KMS-11 (cell line): ENCODE measurements around the gene ZFYVE9.
"Not testable (repeated sequence)": the region's sequence is repeated elsewhere in the genome, so short reads cannot be mapped to it uniquely, and the experiment has no call there.

Source experiments
- H2AFZ ChIP-seq: fragments of 200-600 bp; sonication (generic); 2 replicates; pipeline ENCODE4 v1.6.1; 2016; ENCODE audit warnings: antibody characterized with exemption, mixed run types, low read depth
- H3K27ac ChIP-seq: fragments of 200-600 bp; sonication (generic); 2 replicates; pipeline ENCODE4 v1.6.1; 2016; ENCODE audit warnings: mild to moderate bottlenecking, mixed run types
- H3K27me3 ChIP-seq: fragments of 200-600 bp; sonication (generic); 2 replicates; pipeline ENCODE4 v1.6.1; 2017; ENCODE audit warnings: mild to moderate bottlenecking, low read depth, mixed run types, moderate library complexity; ENCODE audit not compliant: insufficient read depth
- H3K36me3 ChIP-seq: fragments of 200-600 bp; sonication (generic); 2 replicates; pipeline ENCODE4 v1.6.1; 2017; ENCODE audit warnings: mild to moderate bottlenecking, mixed run types; ENCODE audit not compliant: insufficient read depth
- H3K4me1 ChIP-seq: fragments of 200-600 bp; sonication (generic); 2 replicates; pipeline ENCODE4 v1.6.1; 2016; ENCODE audit warnings: mild to moderate bottlenecking, low read depth, mixed run types; ENCODE audit not compliant: poor library complexity, severe bottlenecking
- H3K4me2 ChIP-seq: fragments of 200-600 bp; sonication (generic); 2 replicates; pipeline ENCODE4 v1.7.0; 2016; ENCODE audit warnings: mild to moderate bottlenecking, mixed run types
- H3K4me3 ChIP-seq: fragments of 200-600 bp; sonication (generic); IDR thresholded peaks from 2 replicates; pipeline ENCODE4 v1.6.1; 2017; ENCODE audit warnings: low read depth, low read length, mixed read lengths; ENCODE audit not compliant: insufficient read depth
- H3K79me2 ChIP-seq: fragments of 200-600 bp; sonication (generic); 2 replicates; pipeline ENCODE4 v1.6.1; 2016; ENCODE audit warnings: low read depth, mixed run types; ENCODE audit not compliant: insufficient read depth
- H3K9ac ChIP-seq: fragments of 200-600 bp; sonication (generic); 2 replicates; pipeline ENCODE4 v1.6.1; 2016; ENCODE audit warnings: mild to moderate bottlenecking, mixed run types
- H4K20me1 ChIP-seq: fragments of 200-600 bp; sonication (generic); 2 replicates; pipeline ENCODE4 v1.6.1; 2016; ENCODE audit warnings: mild to moderate bottlenecking, mixed run types; ENCODE audit not compliant: insufficient read depth
- CTCF ChIP-seq: fragments of 200-600 bp; sonication (generic); conservative IDR thresholded peaks from 2 replicates; pipeline ENCODE4 v1.6.1; 2017; ENCODE audit warnings: low read depth, mild to moderate bottlenecking, antibody characterized with exemption, low read length, moderate library complexity, mixed read lengths

ZFYVE9 gene, protein sequence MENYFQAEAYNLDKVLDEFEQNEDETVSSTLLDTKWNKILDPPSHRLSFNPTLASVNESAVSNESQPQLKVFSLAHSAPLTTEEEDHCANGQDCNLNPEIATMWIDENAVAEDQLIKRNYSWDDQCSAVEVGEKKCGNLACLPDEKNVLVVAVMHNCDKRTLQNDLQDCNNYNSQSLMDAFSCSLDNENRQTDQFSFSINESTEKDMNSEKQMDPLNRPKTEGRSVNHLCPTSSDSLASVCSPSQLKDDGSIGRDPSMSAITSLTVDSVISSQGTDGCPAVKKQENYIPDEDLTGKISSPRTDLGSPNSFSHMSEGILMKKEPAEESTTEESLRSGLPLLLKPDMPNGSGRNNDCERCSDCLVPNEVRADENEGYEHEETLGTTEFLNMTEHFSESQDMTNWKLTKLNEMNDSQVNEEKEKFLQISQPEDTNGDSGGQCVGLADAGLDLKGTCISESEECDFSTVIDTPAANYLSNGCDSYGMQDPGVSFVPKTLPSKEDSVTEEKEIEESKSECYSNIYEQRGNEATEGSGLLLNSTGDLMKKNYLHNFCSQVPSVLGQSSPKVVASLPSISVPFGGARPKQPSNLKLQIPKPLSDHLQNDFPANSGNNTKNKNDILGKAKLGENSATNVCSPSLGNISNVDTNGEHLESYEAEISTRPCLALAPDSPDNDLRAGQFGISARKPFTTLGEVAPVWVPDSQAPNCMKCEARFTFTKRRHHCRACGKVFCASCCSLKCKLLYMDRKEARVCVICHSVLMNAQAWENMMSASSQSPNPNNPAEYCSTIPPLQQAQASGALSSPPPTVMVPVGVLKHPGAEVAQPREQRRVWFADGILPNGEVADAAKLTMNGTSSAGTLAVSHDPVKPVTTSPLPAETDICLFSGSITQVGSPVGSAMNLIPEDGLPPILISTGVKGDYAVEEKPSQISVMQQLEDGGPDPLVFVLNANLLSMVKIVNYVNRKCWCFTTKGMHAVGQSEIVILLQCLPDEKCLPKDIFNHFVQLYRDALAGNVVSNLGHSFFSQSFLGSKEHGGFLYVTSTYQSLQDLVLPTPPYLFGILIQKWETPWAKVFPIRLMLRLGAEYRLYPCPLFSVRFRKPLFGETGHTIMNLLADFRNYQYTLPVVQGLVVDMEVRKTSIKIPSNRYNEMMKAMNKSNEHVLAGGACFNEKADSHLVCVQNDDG (N-terminal part only)

GRCh38 chr1:52141513-52142219 lies at the start of gene ZFYVE9:
ZFYVE9 (plus strand) TSS chr1:52142089; CDS start chr1:52233207, 91,118 bp downstream.
- Histone ChIP-seq H4K20me1 (no peaks in the 10 kb centered on the region), H3K4me3 (peak within 1 kb of the TSS; percentile 95), H3K27ac (peak within 1 kb of the TSS; percentile 78), H2AFZ (peak within 1 kb of the TSS; percentile 84), H3K36me3 (no peaks in the 10 kb centered on the region), H3K9ac (peak within 1 kb of the TSS; percentile 94), H3K27me3 (no peaks in the 10 kb centered on the region), H3K4me2 (peak within 1 kb of the TSS; percentile 89), H3K4me1 (peaks cover 26% of the 10 kb centered on the region), H3K79me2 (peaks cover 19% of the 10 kb centered on the region; the same call in 1 of the 2 replicates)
- TF ChIP-seq CTCF, result peak; percentile 61

DNA sequence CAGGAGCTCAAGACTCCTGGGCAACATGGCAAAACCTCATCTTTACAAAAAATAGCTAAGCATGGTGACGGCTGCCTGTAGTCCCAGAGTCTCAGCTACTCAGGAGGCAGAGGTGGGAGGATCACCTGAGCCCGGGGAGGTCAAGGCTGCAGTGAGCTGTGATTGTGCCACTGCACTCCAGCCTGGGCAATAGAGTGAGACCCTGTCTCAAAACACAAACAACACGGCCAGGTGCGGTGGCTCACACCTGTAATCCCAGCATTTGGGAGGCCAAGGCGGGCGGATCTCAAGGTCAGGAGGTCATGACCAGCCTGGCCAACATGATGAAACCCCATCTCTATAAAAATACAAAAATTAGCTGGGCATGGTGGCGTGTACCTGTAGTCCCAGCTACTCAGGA lies 47.6 kb upstream of the ZFYVE9 start:
- not testable (repeated sequence) for H3K4me1 ChIP-seq, H4K20me1 ChIP-seq, H3K4me3 ChIP-seq, H3K4me2 ChIP-seq, H3K27me3 ChIP-seq, H3K9ac ChIP-seq, H3K27ac ChIP-seq, H3K79me2 ChIP-seq, H2AFZ ChIP-seq, H3K36me3 ChIP-seq

- Histone ChIP-seq H3K4me2 (no peak overlapping the region), H3K27ac (no peak overlapping the region)
Observed at GRCh38 chr1:52096216-52096615, 45.7 kb upstream of the ZFYVE9 start.

More at GRCh38 chr1:52096216-52096615, 45.7 kb upstream of the ZFYVE9 start:
- Histone ChIP-seq H3K79me2 (no peaks in the 10 kb centered on the region), H3K36me3 (no peaks in the 10 kb centered on the region), H3K4me1 (peaks cover 7% of the 10 kb centered on the region), H3K9ac (no peak overlapping the region), H4K20me1 (no peaks in the 10 kb centered on the region), H3K27me3 (peaks cover 17% of the 10 kb centered on the region; the same call in 1 of the 2 replicates), H2AFZ (no peak overlapping the region), H3K4me3 (no peak overlapping the region)
- no peak for TF ChIP-seq CTCF
